Chondrocyte (in vitro differentiated cells): ENCODE measurements around the gene THSD7B. TPM values are rescaled to one million over a fixed set of nuclear protein-coding genes. Genes with fewer than 3 reads are reported as not detected.

ENCODE experiments used
- DNase-seq: peaks from one replicate; pipeline ENCODE4 v3.0.0; 2021; ENCODE audit warnings: mixed read lengths, low spot score
- H3K27ac Mint-ChIP-seq: one replicate; pipeline ENCODE4 v1.8.0; 2021; ENCODE audit warnings: mild to moderate bottlenecking, moderate library complexity, mixed read lengths; ENCODE audit not compliant: unreplicated experiment
- H3K27me3 Mint-ChIP-seq: 2 replicates; pipeline ENCODE4 v1.8.0; 2021; ENCODE audit warnings: low read depth, mixed read lengths
- H3K36me3 Mint-ChIP-seq: 2 replicates; pipeline ENCODE4 v1.8.0; 2021; ENCODE audit warnings: low read depth, mixed read lengths
- H3K4me1 Mint-ChIP-seq: 2 replicates; pipeline ENCODE4 v1.8.0; 2021; ENCODE audit warnings: low read depth, mild to moderate bottlenecking, mixed read lengths
- H3K4me3 Mint-ChIP-seq: one replicate; pipeline ENCODE4 v1.8.0; 2021; ENCODE audit warnings: mild to moderate bottlenecking, moderate library complexity, mixed read lengths; ENCODE audit not compliant: unreplicated experiment
- H3K9me3 Mint-ChIP-seq: 2 replicates; pipeline ENCODE4 v1.8.0; 2021; ENCODE audit warnings: low read depth, mixed read lengths
- total RNA-seq: library from RNA; stranded (reverse); gene quantifications from 3 replicates; pipeline ENCODE4 v1.2.1, GENCODE V29; 2021
- TF ChIP-seq, protein P1 (sequence below): fragments of 200-600 bp; sonication (generic); IDR thresholded peaks from 2 replicates; pipeline ENCODE4 v1.5.0; 2021; ENCODE audit warnings: antibody characterized with exemption, mild to moderate bottlenecking, moderate library complexity

The THSD7B gene
- total RNA-seq, 1 donor from 2014 or later = not detected

DNA sequence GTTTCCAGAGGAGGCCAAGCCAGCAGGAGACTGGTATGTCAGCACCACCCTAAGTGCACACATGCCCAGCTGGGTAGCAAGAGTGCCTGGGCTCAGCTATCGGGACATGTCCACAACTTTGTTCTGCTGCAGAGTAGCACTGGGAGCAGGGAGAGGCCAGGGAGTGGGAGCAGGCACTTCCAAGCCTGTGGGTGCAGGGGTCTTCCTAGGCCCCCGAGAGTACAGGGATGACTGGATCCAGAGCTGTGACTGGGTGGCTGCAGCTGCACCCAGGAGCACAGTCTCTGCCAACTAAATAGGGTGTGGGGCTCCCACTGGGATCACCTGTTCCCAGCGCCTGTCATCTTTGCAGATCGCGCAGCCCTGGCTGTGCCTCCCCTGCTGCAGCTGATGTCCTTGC is 943.0 kb downstream of the THSD7B start:
- TF ChIP-seq, protein P1, sequence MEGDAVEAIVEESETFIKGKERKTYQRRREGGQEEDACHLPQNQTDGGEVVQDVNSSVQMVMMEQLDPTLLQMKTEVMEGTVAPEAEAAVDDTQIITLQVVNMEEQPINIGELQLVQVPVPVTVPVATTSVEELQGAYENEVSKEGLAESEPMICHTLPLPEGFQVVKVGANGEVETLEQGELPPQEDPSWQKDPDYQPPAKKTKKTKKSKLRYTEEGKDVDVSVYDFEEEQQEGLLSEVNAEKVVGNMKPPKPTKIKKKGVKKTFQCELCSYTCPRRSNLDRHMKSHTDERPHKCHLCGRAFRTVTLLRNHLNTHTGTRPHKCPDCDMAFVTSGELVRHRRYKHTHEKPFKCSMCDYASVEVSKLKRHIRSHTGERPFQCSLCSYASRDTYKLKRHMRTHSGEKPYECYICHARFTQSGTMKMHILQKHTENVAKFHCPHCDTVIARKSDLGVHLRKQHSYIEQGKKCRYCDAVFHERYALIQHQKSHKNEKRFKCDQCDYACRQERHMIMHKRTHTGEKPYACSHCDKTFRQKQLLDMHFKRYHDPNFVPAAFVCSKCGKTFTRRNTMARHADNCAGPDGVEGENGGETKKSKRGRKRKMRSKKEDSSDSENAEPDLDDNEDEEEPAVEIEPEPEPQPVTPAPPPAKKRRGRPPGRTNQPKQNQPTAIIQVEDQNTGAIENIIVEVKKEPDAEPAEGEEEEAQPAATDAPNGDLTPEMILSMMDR = no peak
- H3K27me3 Mint-ChIP-seq = no peaks in the 10 kb centered on the region
- H3K4me1 Mint-ChIP-seq = no peaks in the 10 kb centered on the region
- no peak overlapping the region for H3K4me3 Mint-ChIP-seq
- H3K27ac Mint-ChIP-seq = no peak overlapping the region
- peaks cover 17% of the 10 kb centered on the region for H3K9me3 Mint-ChIP-seq
- H3K36me3 Mint-ChIP-seq = no peaks in the 10 kb centered on the region
- no peak for DNase-seq

DNA sequence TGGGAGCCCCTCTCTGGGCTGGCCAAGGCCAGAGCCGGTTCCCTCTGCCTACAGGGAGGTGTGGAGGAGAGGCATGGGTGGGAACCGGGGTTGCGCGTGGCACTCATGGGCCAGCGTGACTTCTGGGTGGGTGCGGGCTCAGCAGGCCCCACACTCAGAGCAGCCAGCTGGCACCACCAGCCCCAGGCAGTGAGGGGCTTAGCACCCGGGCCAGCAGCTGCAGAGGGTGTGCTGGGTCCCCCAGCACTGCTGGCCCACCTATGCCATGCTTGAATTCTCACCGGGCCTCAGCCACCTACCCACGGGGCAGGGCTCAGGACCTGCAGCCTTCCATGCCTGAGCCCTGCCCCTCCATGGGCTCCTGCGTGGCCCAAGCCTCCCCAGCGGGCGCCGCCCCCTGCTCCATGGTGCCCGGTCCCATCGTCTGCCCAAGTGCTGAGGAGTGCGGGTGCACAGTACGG is 950.4 kb downstream of the THSD7B start:
- no peaks in the 10 kb centered on the region for H3K27me3 Mint-ChIP-seq
- no peak for DNase-seq
- H3K4me1 Mint-ChIP-seq = no peaks in the 10 kb centered on the region
- peaks cover 32% of the 10 kb centered on the region for H3K9me3 Mint-ChIP-seq
- no peak overlapping the region for H3K4me3 Mint-ChIP-seq
- no peak overlapping the region for H3K27ac Mint-ChIP-seq
- no peaks in the 10 kb centered on the region for H3K36me3 Mint-ChIP-seq
- TF ChIP-seq, protein P1 = no peak

DNA sequence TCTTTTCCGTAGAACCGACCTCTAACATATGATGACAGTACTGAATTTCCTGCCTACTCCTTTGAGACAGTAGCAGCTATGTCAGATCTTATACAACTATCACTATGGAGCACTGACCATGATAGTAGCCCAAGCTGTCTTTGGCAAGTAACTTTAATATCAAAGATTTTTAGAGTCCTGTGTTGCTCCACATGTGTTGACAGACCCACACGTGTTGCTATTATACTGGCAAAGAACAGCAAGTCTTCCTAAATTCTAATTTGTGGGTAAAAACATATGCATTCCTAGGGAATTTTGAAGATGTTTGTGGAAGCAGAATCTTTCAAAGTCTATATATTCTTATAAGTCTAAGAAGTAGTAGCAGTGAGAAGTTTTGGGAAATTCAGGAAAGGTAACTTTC is 953.4 kb downstream of the THSD7B start:
- H3K27me3 Mint-ChIP-seq = no peaks in the 10 kb centered on the region
- H3K27ac Mint-ChIP-seq = no peak overlapping the region
- no peaks in the 10 kb centered on the region for H3K36me3 Mint-ChIP-seq
- no peak for DNase-seq
- H3K4me1 Mint-ChIP-seq = no peaks in the 10 kb centered on the region
- TF ChIP-seq, protein P1 = no peak
- H3K9me3 Mint-ChIP-seq = peaks cover 39% of the 10 kb centered on the region
- H3K4me3 Mint-ChIP-seq = no peak overlapping the region

DNA sequence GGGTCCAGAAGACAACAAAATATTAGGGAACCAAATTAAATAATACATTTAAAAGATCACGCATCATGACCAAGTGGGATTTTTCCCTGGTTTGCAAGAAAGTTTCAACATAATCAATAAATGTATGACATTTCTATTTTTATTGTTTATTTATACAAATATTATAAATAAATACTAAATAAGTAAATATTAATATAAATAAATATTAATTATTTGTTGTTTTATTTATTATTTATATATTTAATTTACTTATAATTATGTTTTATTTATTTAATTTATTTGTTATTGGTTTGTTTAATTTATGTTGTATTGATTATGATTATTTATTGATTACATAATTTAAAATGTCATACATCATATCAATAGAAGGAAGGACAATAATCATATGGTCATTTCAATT is 956.4 kb downstream of the THSD7B start:
- TF ChIP-seq, protein P1 = no peak
- Mint-ChIP-seq H3K4me3 (no peak overlapping the region), H3K4me1 (no peaks in the 10 kb centered on the region), H3K36me3 (no peaks in the 10 kb centered on the region), H3K9me3 (peaks cover 34% of the 10 kb centered on the region), H3K27me3 (no peaks in the 10 kb centered on the region), H3K27ac (no peak overlapping the region)
- DNase-seq = no peak

DNA sequence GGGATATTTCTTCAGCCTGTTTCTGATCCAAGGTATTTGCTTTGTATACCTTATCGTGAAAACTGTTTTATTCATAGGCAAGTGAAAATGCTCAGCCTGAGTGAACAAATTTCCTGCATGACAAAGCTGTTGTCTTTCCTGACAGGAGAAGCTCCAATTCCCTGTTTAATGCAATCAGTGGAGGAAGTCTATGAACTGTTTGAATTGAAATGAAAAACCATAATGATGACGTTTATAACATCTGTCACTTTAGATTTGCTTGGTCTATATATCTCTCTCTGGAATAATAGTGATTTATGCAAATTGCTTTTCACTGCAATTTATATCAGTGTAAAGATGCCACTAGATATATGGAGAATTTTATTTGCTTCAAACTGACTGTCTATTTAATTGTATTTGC is 959.6 kb downstream of the THSD7B start:
- Mint-ChIP-seq H3K9me3 (peaks cover 23% of the 10 kb centered on the region), H3K4me3 (no peak overlapping the region), H3K4me1 (no peaks in the 10 kb centered on the region), H3K27ac (no peak overlapping the region), H3K27me3 (peaks cover 4% of the 10 kb centered on the region), H3K36me3 (no peaks in the 10 kb centered on the region)
- DNase-seq = no peak
- TF ChIP-seq, protein P1 = no peak
